NT2/D1 (cell line): ENCODE results near the gene ULK1.

ENCODE experiments used
- DNase-seq: peaks from one replicate; pipeline ENCODE4 v3.0.0-alpha.2; 2011; ENCODE audit warnings: low read depth, low spot score
- H3K27me3 ChIP-seq: 2 replicates; pipeline ENCODE4 v1.6.0; 2011; ENCODE audit warnings: mild to moderate bottlenecking; ENCODE audit not compliant: insufficient read length, insufficient read depth
- H3K36me3 ChIP-seq: 2 replicates; pipeline ENCODE4 v1.6.1; 2011; ENCODE audit warnings: mild to moderate bottlenecking, low read length, mixed read lengths; ENCODE audit not compliant: insufficient read depth, insufficient read length
- H3K4me1 ChIP-seq: 2 replicates; pipeline ENCODE4 v1.5.1; 2011; ENCODE audit not compliant: insufficient read depth, insufficient read length
- H3K4me3 ChIP-seq: 2 replicates; pipeline ENCODE4 v1.5.1; 2011; ENCODE audit warnings: low read depth; ENCODE audit not compliant: insufficient read length
- H3K9ac ChIP-seq: 2 replicates; pipeline ENCODE4 v1.6.0; 2011; ENCODE audit warnings: low read depth; ENCODE audit not compliant: insufficient read length
- H3K9me3 ChIP-seq: 2 replicates; pipeline ENCODE4 v1.5.1; 2011; ENCODE audit warnings: mild to moderate bottlenecking, low read length; ENCODE audit not compliant: insufficient read depth
- SUZ12 ChIP-seq: IDR thresholded peaks from 2 replicates; pipeline ENCODE4 v1.6.1; 2011; ENCODE audit not compliant: insufficient read length, insufficient read depth; ENCODE audit errors: extremely low read depth
- YY1 ChIP-seq: IDR thresholded peaks from 2 replicates; pipeline ENCODE4 v1.6.1; 2011; ENCODE audit not compliant: insufficient read length, insufficient read depth
- ZNF274 ChIP-seq: IDR thresholded peaks from 2 replicates; pipeline ENCODE4 v1.6.1; 2011; ENCODE audit warnings: mild to moderate bottlenecking, low read depth, low read length

ULK1 gene

GRCh38 chr12:131902332-131903241 is 8.2 kb downstream of the ULK1 start:
- Histone ChIP-seq H3K9ac (no peak overlapping the region), H3K9me3 (no peaks in the 10 kb centered on the region), H3K4me1 (peaks cover 25% of the 10 kb centered on the region), H3K36me3 (peaks cover 28% of the 10 kb centered on the region), H3K4me3 (no peak overlapping the region), H3K27me3 (no peaks in the 10 kb centered on the region)
- DNase-seq, result no peak
- TF ChIP-seq ZNF274, result no peak

- TF ChIP-seq SUZ12 (no peak), ZNF274 (no peak), YY1 (no peak)
- H3K9ac ChIP-seq, result no peak overlapping the region
- DNase-seq, result no peak
- no peaks in the 10 kb centered on the region for H3K9me3 ChIP-seq
- H3K4me1 ChIP-seq, result peaks cover 25% of the 10 kb centered on the region
- H3K36me3 ChIP-seq, result peaks cover 33% of the 10 kb centered on the region
- no peak overlapping the region for H3K4me3 ChIP-seq
- H3K27me3 ChIP-seq, result no peaks in the 10 kb centered on the region
Measured at GRCh38 chr12:131903270-131904255, 9.1 kb downstream of the ULK1 start.

- Histone ChIP-seq H3K4me3 (no peak overlapping the region), H3K36me3 (peaks cover 41% of the 10 kb centered on the region), H3K9ac (no peak overlapping the region), H3K4me1 (peaks cover 25% of the 10 kb centered on the region), H3K9me3 (no peaks in the 10 kb centered on the region), H3K27me3 (no peaks in the 10 kb centered on the region)
- no peak for DNase-seq
- TF ChIP-seq ZNF274 (no peak), YY1 (no peak), SUZ12 (no peak)
Measured at GRCh38 chr12:131904346-131904745, 9.9 kb downstream of the ULK1 start.

DNA sequence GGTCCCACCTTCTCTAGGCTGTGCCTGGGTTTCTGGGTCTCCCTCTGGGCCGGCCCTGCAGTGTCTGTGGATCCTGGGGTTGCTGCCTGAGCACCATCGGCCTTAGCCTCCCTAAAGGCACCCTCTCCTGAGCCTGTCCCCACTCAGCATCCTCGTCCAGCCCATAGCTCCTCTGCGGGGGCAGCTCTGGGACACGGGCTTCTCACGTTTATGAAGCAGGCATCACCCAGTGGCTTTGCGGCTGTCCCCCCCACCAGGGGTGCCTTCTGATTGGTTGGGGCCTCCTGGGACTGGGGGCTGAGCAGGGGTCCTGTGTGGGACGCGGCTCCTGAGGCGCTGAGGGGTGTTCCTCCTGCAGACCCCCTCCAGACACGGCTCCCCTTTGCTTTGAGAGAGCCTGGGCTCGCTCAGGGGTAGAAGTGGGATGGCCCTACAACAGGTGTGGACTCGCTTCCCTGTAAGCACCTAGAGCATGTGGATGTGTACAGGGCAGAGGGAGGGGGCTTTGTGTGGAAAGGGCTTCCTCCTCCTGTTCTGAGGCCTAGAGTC is 10.7 kb downstream of the ULK1 start:
- Histone ChIP-seq H3K27me3 (no peaks in the 10 kb centered on the region), H3K4me3 (no peak overlapping the region), H3K4me1 (peaks cover 23% of the 10 kb centered on the region), H3K9ac (no peak overlapping the region), H3K36me3 (peaks cover 49% of the 10 kb centered on the region), H3K9me3 (no peaks in the 10 kb centered on the region)
- DNase-seq, result no peak
- TF ChIP-seq YY1, result no peak

GRCh38 chr12:131905630-131906091 is 11.2 kb downstream of the ULK1 start:
- Histone ChIP-seq H3K9me3 (no peaks in the 10 kb centered on the region), H3K27me3 (no peaks in the 10 kb centered on the region), H3K4me3 (no peak overlapping the region), H3K9ac (no peak overlapping the region), H3K4me1 (peaks cover 19% of the 10 kb centered on the region), H3K36me3 (peaks cover 51% of the 10 kb centered on the region)
- no peak for TF ChIP-seq ZNF274
- TF ChIP-seq SUZ12, result no peak
- no peak for TF ChIP-seq YY1
- no peak for DNase-seq

- no peak overlapping the region for H3K9ac ChIP-seq
- H3K36me3 ChIP-seq, result peaks cover 69% of the 10 kb centered on the region
- TF ChIP-seq ZNF274, result no peak
- no peak for TF ChIP-seq YY1
- no peak for TF ChIP-seq SUZ12
- DNase-seq, result no peak
- H3K9me3 ChIP-seq, result no peaks in the 10 kb centered on the region
- H3K27me3 ChIP-seq, result no peaks in the 10 kb centered on the region
- peaks cover 18% of the 10 kb centered on the region for H3K4me1 ChIP-seq
- H3K4me3 ChIP-seq, result no peak overlapping the region
Measured at GRCh38 chr12:131907379-131908091, 13.1 kb downstream of the ULK1 start.
